Fibroblast of skin of right biceps (primary cell): ENCODE data around the gene C10orf90.
"Not testable (repeated sequence)": the region's sequence is repeated elsewhere in the genome, so short reads cannot be mapped to it uniquely, and the experiment has no call there.

ENCODE experiments used
- DNase-seq: peaks from one replicate; pipeline ENCODE4 v3.0.0-alpha.2; 2013

C10orf90 gene

DNA sequence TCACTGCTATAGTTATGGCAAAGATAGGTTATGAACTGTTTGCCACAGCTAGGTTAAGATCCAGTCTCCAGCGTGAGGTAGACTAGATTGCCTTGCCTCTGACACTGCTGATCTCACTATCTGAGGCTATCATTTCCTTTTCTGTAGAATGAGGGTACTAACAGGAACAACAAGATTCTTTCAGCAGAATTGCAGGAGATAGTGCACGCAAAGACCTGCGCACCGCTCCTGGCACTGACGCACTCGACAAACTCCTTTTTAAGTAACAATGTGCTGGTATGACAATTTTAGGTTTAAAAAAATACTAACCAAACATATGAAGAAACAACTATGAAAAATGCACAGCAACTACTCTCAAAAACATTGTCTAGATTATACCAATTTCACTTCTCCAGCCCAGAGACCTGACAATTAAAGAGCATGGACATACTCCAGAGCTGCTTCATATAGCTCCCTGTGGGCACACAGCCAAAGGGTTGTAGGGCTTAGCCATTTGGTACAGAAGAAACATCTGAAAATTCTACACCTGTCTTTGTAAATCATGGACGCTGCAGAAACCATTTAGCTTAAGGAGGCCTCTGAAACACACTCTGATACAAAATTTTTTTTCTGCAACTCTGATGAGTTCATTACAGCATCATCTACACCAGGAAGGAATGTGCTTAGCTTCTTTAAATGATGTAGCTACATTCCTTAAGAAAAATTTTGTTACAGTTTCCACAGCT lies 290.0 kb downstream of the C10orf90 start:
- DNase-seq, result peak; percentile 46

GRCh38 chr10:126379166-126379565 lies 291.3 kb downstream of the C10orf90 start:
- DNase-seq, result not testable (repeated sequence)

GRCh38 chr10:126376956-126377355 lies 293.5 kb downstream of the C10orf90 start:
- peak; percentile 57 for DNase-seq

- peak; percentile 42 for DNase-seq
Measured at GRCh38 chr10:126375926-126376554, 294.5 kb downstream of the C10orf90 start.

DNA sequence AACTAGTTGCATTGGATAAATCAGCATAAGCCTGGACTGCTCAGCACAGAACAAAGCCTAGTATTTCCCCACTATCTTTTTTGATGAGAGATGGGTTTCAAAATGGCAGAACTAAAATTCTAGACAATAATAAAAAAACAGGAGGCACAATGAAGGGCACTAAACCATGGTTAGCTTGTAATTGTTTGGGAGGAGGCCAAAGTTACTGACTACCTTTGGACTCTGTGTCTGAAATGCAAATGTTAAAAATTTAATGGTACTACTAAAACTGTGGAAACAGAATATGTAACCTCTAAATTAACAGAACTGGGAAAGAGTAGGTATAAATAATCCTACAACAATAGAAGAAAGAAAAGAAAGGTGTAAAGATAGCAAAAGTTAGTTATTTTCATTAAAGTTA lies 295.2 kb downstream of the C10orf90 start:
- no peak for DNase-seq
